HEK293 (cell line): ENCODE results near the gene RNF138.

Experiments used
- BCL11B ChIP-seq: fragments of 450-650 bp; formaldehyde crosslinking; IDR thresholded peaks from 2 replicates; pipeline ENCODE4 v1.5.1; 2016; ENCODE audit warnings: low read depth, missing biosample characterization, missing genetic modification characterization
- CTCF ChIP-seq: fragments of 450-650 bp; formaldehyde crosslinking; IDR thresholded peaks from 2 replicates; pipeline ENCODE4 v1.5.1; 2016; ENCODE audit warnings: missing biosample characterization, missing genetic modification characterization
- GFI1B ChIP-seq: fragments of 450-650 bp; formaldehyde crosslinking; IDR thresholded peaks from 2 replicates; pipeline ENCODE4 v1.5.1; 2016; ENCODE audit warnings: missing biosample characterization, missing genetic modification characterization
- GLIS1 ChIP-seq: fragments of 450-650 bp; formaldehyde crosslinking; IDR thresholded peaks from 2 replicates; pipeline ENCODE4 v1.5.1; 2016; ENCODE audit warnings: missing biosample characterization, missing genetic modification characterization
- HOXC10 ChIP-seq: sonication (generic); formaldehyde crosslinking; IDR thresholded peaks from 2 replicates; pipeline ENCODE4 v1.8.1; 2023; ENCODE audit warnings: mild to moderate bottlenecking, missing genetic modification reagents
- IKZF3 ChIP-seq: fragments of 450-650 bp; IDR thresholded peaks from 2 replicates; pipeline ENCODE4 v1.5.0; 2018; ENCODE audit warnings: missing biosample characterization, mild to moderate bottlenecking, missing genetic modification characterization, moderate library complexity
- MEIS1 ChIP-seq: sonication (generic); formaldehyde crosslinking; IDR thresholded peaks from 2 replicates; pipeline ENCODE4 v1.8.1; 2022; ENCODE audit warnings: missing genetic modification reagents, mild to moderate bottlenecking, borderline replicate concordance
- MYNN ChIP-seq: fragments of 450-650 bp; formaldehyde crosslinking; IDR thresholded peaks from 2 replicates; pipeline ENCODE4 v1.5.1; 2016; ENCODE audit warnings: missing biosample characterization, missing genetic modification characterization, borderline replicate concordance
- OVOL3 ChIP-seq: fragments of 450-650 bp; formaldehyde crosslinking; IDR thresholded peaks from 2 replicates; pipeline ENCODE4 v1.5.1; 2016; ENCODE audit warnings: missing biosample characterization, missing genetic modification characterization
- REST ChIP-seq: fragments of 450-650 bp; formaldehyde crosslinking; IDR thresholded peaks from 2 replicates; pipeline ENCODE4 v1.5.1; 2016; ENCODE audit warnings: missing biosample characterization, missing genetic modification characterization
- SETDB1 ChIP-seq: IDR thresholded peaks from one replicate; pipeline ENCODE4 v1.6.1; 2017; ENCODE audit warnings: mild to moderate bottlenecking, low read length, moderate library complexity, mixed read lengths; ENCODE audit not compliant: insufficient read length
- ZNF18 ChIP-seq: fragments of 450-650 bp; formaldehyde crosslinking; IDR thresholded peaks from 2 replicates; pipeline ENCODE4 v1.5.1; 2016; ENCODE audit warnings: missing biosample characterization, missing genetic modification characterization
- ZNF335 ChIP-seq: fragments of 450-650 bp; formaldehyde crosslinking; conservative IDR thresholded peaks from 2 replicates; pipeline ENCODE4 v1.5.1; 2016; ENCODE audit warnings: missing biosample characterization, missing genetic modification characterization
- ZNF501 ChIP-seq: fragments of 450-650 bp; formaldehyde crosslinking; IDR thresholded peaks from 2 replicates; pipeline ENCODE4 v1.5.1; 2016; ENCODE audit warnings: missing biosample characterization, missing genetic modification characterization
- ZNF561 ChIP-seq: fragments of 450-650 bp; IDR thresholded peaks from 2 replicates; pipeline ENCODE4 v1.5.1; 2018; ENCODE audit warnings: missing biosample characterization, missing genetic modification characterization, borderline replicate concordance
- ZNF596 ChIP-seq: fragments of 450-650 bp; IDR thresholded peaks from 2 replicates; pipeline ENCODE4 v1.5.0; 2018; ENCODE audit warnings: missing biosample characterization, mild to moderate bottlenecking, missing genetic modification characterization, moderate library complexity
- ZNF600 ChIP-seq: fragments of 450-650 bp; formaldehyde crosslinking; IDR thresholded peaks from 2 replicates; pipeline ENCODE4 v1.5.1; 2016; ENCODE audit warnings: missing biosample characterization, missing genetic modification characterization
- ZNF830 ChIP-seq: fragments of 450-650 bp; IDR thresholded peaks from 2 replicates; pipeline ENCODE4 v1.5.0; 2018; ENCODE audit warnings: missing biosample characterization, missing genetic modification characterization, low read depth, mild to moderate bottlenecking, moderate library complexity
- TF ChIP-seq, protein P1 (sequence below): fragments of 450-650 bp; formaldehyde crosslinking; IDR thresholded peaks from 2 replicates; pipeline ENCODE4 v1.5.1; 2016; ENCODE audit warnings: missing biosample characterization, missing genetic modification characterization
- TF ChIP-seq, protein P2 (sequence below): fragments of 450-650 bp; formaldehyde crosslinking; IDR thresholded peaks from 2 replicates; pipeline ENCODE4 v1.5.1; 2017; ENCODE audit warnings: missing biosample characterization, missing genetic modification characterization
- TF ChIP-seq, protein P3 (sequence below): fragments of 450-650 bp; formaldehyde crosslinking; IDR thresholded peaks from 2 replicates; pipeline ENCODE4 v1.5.1; 2016; ENCODE audit warnings: missing biosample characterization, missing genetic modification characterization
- TF ChIP-seq, protein P4 (sequence below): fragments of 450-650 bp; formaldehyde crosslinking; IDR thresholded peaks from 2 replicates; pipeline ENCODE4 v1.5.1; 2016; ENCODE audit warnings: missing biosample characterization, missing genetic modification characterization

Gene RNF138

DNA sequence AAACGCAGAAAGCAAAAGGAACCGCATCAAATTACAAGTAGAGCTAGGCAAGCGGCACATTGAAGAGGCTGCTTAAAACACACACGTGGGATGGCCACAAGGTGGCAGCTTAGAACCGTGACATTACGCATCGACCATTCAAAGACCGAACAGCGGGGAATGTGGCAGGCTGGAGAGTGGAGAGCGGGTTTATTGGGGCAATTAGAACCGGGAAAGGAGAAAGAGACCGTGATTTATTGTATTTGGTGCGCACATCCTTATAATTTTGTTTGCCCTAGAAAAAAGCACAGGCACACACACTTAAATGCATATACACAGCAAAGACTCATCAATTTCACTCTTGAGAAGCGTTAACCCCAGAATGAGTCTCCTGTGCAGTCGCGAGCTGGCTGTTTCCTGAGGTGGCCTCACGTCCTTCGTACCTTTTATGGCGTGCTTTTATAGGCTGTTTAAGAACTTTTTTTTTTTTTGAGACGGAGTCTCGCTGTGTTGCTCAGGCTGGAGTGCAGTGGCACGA is 66.5 kb downstream of the RNF138 start (continued):
- TF ChIP-seq, protein P1, sequence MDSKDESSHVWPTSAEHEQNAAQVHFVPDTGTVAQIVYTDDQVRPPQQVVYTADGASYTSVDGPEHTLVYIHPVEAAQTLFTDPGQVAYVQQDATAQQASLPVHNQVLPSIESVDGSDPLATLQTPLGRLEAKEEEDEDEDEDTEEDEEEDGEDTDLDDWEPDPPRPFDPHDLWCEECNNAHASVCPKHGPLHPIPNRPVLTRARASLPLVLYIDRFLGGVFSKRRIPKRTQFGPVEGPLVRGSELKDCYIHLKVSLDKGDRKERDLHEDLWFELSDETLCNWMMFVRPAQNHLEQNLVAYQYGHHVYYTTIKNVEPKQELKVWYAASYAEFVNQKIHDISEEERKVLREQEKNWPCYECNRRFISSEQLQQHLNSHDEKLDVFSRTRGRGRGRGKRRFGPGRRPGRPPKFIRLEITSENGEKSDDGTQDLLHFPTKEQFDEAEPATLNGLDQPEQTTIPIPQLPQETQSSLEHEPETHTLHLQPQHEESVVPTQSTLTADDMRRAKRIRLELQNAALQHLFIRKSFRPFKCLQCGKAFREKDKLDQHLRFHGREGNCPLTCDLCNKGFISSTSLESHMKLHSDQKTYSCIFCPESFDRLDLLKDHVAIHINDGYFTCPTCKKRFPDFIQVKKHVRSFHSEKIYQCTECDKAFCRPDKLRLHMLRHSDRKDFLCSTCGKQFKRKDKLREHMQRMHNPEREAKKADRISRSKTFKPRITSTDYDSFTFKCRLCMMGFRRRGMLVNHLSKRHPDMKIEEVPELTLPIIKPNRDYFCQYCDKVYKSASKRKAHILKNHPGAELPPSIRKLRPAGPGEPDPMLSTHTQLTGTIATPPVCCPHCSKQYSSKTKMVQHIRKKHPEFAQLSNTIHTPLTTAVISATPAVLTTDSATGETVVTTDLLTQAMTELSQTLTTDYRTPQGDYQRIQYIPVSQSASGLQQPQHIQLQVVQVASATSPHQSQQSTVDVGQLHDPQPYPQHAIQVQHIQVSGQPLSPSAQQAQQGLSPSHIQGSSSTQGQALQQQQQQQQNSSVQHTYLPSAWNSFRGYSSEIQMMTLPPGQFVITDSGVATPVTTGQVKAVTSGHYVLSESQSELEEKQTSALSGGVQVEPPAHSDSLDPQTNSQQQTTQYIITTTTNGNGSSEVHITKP, result peak; percentile 50
- TF ChIP-seq, protein P2, sequence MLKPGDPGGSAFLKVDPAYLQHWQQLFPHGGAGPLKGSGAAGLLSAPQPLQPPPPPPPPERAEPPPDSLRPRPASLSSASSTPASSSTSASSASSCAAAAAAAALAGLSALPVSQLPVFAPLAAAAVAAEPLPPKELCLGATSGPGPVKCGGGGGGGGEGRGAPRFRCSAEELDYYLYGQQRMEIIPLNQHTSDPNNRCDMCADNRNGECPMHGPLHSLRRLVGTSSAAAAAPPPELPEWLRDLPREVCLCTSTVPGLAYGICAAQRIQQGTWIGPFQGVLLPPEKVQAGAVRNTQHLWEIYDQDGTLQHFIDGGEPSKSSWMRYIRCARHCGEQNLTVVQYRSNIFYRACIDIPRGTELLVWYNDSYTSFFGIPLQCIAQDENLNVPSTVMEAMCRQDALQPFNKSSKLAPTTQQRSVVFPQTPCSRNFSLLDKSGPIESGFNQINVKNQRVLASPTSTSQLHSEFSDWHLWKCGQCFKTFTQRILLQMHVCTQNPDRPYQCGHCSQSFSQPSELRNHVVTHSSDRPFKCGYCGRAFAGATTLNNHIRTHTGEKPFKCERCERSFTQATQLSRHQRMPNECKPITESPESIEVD, result peak; percentile 64; the same call in 1 of the 2 replicates
- TF ChIP-seq REST (tag by site-specific recombination), result peak; percentile 43; the same call in 1 of the 2 replicates
- TF ChIP-seq, protein P3, sequence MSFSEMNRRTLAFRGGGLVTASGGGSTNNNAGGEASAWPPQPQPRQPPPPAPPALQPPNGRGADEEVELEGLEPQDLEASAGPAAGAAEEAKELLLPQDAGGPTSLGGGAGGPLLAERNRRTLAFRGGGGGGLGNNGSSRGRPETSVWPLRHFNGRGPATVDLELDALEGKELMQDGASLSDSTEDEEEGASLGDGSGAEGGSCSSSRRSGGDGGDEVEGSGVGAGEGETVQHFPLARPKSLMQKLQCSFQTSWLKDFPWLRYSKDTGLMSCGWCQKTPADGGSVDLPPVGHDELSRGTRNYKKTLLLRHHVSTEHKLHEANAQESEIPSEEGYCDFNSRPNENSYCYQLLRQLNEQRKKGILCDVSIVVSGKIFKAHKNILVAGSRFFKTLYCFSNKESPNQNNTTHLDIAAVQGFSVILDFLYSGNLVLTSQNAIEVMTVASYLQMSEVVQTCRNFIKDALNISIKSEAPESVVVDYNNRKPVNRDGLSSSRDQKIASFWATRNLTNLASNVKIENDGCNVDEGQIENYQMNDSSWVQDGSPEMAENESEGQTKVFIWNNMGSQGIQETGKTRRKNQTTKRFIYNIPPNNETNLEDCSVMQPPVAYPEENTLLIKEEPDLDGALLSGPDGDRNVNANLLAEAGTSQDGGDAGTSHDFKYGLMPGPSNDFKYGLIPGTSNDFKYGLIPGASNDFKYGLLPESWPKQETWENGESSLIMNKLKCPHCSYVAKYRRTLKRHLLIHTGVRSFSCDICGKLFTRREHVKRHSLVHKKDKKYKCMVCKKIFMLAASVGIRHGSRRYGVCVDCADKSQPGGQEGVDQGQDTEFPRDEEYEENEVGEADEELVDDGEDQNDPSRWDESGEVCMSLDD (tag by site-specific recombination), result no peak
- peak; percentile 78 for TF ChIP-seq ZNF501 (tag by site-specific recombination)
- TF ChIP-seq GFI1B, result peak; percentile 70; the same call in 1 of the 2 replicates
- TF ChIP-seq BCL11B (tag by site-specific recombination), result peak; percentile 31; the same call in 1 of the 2 replicates
- TF ChIP-seq HOXC10 (CRISPR knock-in tag), result no peak
- TF ChIP-seq, protein P4, sequence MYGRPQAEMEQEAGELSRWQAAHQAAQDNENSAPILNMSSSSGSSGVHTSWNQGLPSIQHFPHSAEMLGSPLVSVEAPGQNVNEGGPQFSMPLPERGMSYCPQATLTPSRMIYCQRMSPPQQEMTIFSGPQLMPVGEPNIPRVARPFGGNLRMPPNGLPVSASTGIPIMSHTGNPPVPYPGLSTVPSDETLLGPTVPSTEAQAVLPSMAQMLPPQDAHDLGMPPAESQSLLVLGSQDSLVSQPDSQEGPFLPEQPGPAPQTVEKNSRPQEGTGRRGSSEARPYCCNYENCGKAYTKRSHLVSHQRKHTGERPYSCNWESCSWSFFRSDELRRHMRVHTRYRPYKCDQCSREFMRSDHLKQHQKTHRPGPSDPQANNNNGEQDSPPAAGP, result no peak
- TF ChIP-seq OVOL3, result 0 out of 2 replicates have a peak, but pooled peaks have one; percentile 29
- no peak for TF ChIP-seq ZNF830
- TF ChIP-seq ZNF18, result no peak; the same call in 1 of the 2 replicates
- TF ChIP-seq ZNF335 (tag by site-specific recombination), result peak; percentile 45; the same call in 1 of the 2 replicates
- peak; percentile 88 for TF ChIP-seq CTCF (tag by site-specific recombination)
- no peak for TF ChIP-seq ZNF600 (tag by site-specific recombination)
- peak; percentile 87 for TF ChIP-seq ZNF596 (tag by site-specific recombination)
- TF ChIP-seq MYNN (tag by site-specific recombination), result no peak
- TF ChIP-seq ZNF561 (tag by site-specific recombination), result peak; percentile 72; the same call in 1 of the 2 replicates
- peak; percentile 92 for TF ChIP-seq IKZF3 (tag by site-specific recombination)
- TF ChIP-seq SETDB1, result peak; percentile 58
- no peak for TF ChIP-seq MEIS1
- TF ChIP-seq GLIS1 (tag by site-specific recombination), result no peak
